Measurements from ENCODE around the gene PWWP3B. TPM values are rescaled to one million over a fixed set of nuclear protein-coding genes. Genes with fewer than 3 reads are reported as not detected.
A peak's percentile ranks its signal among the peaks of the same experiment; 100 is the strongest.
"Not testable (repeated sequence)": the region's sequence is repeated elsewhere in the genome, so short reads cannot be mapped to it uniquely, and the experiment has no call there.

Gene PWWP3B
- total RNA-seq, 1 donor from 2014 or later = 15.5 TPM

- Histone ChIP-seq H3K36me3 (no peaks in the 10 kb centered on the region), H3K27me3 (ENCODE audit: low read depth) (no peaks in the 10 kb centered on the region), H3K27ac (replicated peaks) (no peak overlapping the region), H3K9me3 (replicated peaks) (no peaks in the 10 kb centered on the region), H3K4me1 (no peaks in the 10 kb centered on the region), H3K4me3 (no peak overlapping the region)
- peak; percentile 60 for TF ChIP-seq CTCF (IDR thresholded peaks at IDR 0.05; ENCODE audit: borderline replicate concordance)
- intact Hi-C loops (cut with micrococcal nuclease) = no loop called here
- DNase-seq = no peak
These were observed 2.2 kb downstream of the PWWP3B start for GRCh38 chrX:106170318-106170717.

GRCh38 chrX:106171293-106171820, 3.3 kb downstream of the PWWP3B start:
- intact Hi-C loops (cut with micrococcal nuclease) = no loop called here
- no peak for TF ChIP-seq CTCF (IDR thresholded peaks at IDR 0.05; ENCODE audit: borderline replicate concordance)
- no peak for DNase-seq

GRCh38 chrX:106177106-106177981, 9.2 kb downstream of the PWWP3B start:
- H3K4me1 ChIP-seq = no peaks in the 10 kb centered on the region
- no peaks in the 10 kb centered on the region for H3K9me3 ChIP-seq (replicated peaks)
- peak overlapping the region; percentile 57 for H3K4me3 ChIP-seq
- H3K27me3 ChIP-seq (ENCODE audit: low read depth) = no peaks in the 10 kb centered on the region
- intact Hi-C loops (cut with micrococcal nuclease) = no loop called here
- peak; percentile 64 for DNase-seq
- H3K36me3 ChIP-seq = no peaks in the 10 kb centered on the region
- peak overlapping the region; percentile 19 for H3K27ac ChIP-seq (replicated peaks)
- no peak for TF ChIP-seq CTCF (IDR thresholded peaks at IDR 0.05; ENCODE audit: borderline replicate concordance)

More at GRCh38 chrX:106171293-106171820, 3.3 kb downstream of the PWWP3B start:
- no peak overlapping the region for H3K27ac ChIP-seq (replicated peaks)
- no peaks in the 10 kb centered on the region for H3K4me1 ChIP-seq
- no peaks in the 10 kb centered on the region for H3K27me3 ChIP-seq (ENCODE audit: low read depth)
- H3K36me3 ChIP-seq = no peaks in the 10 kb centered on the region
- no peak overlapping the region for H3K4me3 ChIP-seq
- H3K9me3 ChIP-seq (replicated peaks) = no peaks in the 10 kb centered on the region

GRCh38 chrX:106177982-106178321, 9.8 kb downstream of the PWWP3B start:
- intact Hi-C loops (cut with micrococcal nuclease) = no loop called here
- no peak overlapping the region for H3K27ac ChIP-seq (replicated peaks)

GRCh38 chrX:106178826-106179225, 10.7 kb downstream of the PWWP3B start:
- TF ChIP-seq CTCF (IDR thresholded peaks at IDR 0.05; ENCODE audit: borderline replicate concordance) = no peak
- H3K4me1 ChIP-seq = no peaks in the 10 kb centered on the region
- intact Hi-C loops (cut with micrococcal nuclease) = no loop called here
- no peak overlapping the region for H3K27ac ChIP-seq (replicated peaks)
- DNase-seq = no peak
- H3K27me3 ChIP-seq (ENCODE audit: low read depth) = no peaks in the 10 kb centered on the region
- H3K36me3 ChIP-seq = no peaks in the 10 kb centered on the region
- H3K4me3 ChIP-seq = no peak overlapping the region
- H3K9me3 ChIP-seq (replicated peaks) = no peaks in the 10 kb centered on the region

More at GRCh38 chrX:106177982-106178321, 9.8 kb downstream of the PWWP3B start:
- H3K4me1 ChIP-seq = no peaks in the 10 kb centered on the region
- DNase-seq = no peak
- no peaks in the 10 kb centered on the region for H3K27me3 ChIP-seq (ENCODE audit: low read depth)
- peak overlapping the region; percentile 57 for H3K4me3 ChIP-seq
- no peaks in the 10 kb centered on the region for H3K36me3 ChIP-seq
- TF ChIP-seq CTCF (IDR thresholded peaks at IDR 0.05; ENCODE audit: borderline replicate concordance) = no peak
- no peaks in the 10 kb centered on the region for H3K9me3 ChIP-seq (replicated peaks)

- DNase-seq; H3K27ac ChIP-seq (replicated peaks); H3K36me3 ChIP-seq; H3K4me3 ChIP-seq; H3K27me3 ChIP-seq (ENCODE audit: low read depth); H3K4me1 ChIP-seq; intact Hi-C loops (cut with micrococcal nuclease): not testable (repeated sequence)
- peaks cover 12% of the 10 kb centered on the region for H3K9me3 ChIP-seq (replicated peaks)
These were observed 15.6 kb downstream of the PWWP3B start for GRCh38 chrX:106183685-106184084.
